CD14-positive monocyte (primary cell): Measurements from ENCODE around the gene ACSBG1. TPM values are rescaled to one million over a fixed set of nuclear protein-coding genes. Genes with fewer than 3 reads are reported as not detected.

ENCODE experiments used
- DNase-seq, 3 donors: peaks; one replicate each; pipeline ENCODE4 v3.0.0-alpha.2; 2011 to 2022
- H2AFZ ChIP-seq: 2 replicates; pipeline ENCODE4 v1.6.0; 2012; ENCODE audit warnings: mild to moderate bottlenecking, low read depth, low read length, inconsistent platforms; ENCODE audit not compliant: insufficient read depth, poor library complexity, severe bottlenecking
- H3K27ac ChIP-seq, 2 donors: 1 replicate in 1 of 2; 2 replicates in 1 of 2; pipeline ENCODE4 v1.5.1; 2012 to 2013; ENCODE audit warnings: low read length in 2 of 2, control low read depth in 1 of 2, inconsistent platforms in 1 of 2, low read depth in 1 of 2, mild to moderate bottlenecking in 1 of 2
- H3K27me3 ChIP-seq, 2 donors: one replicate each; pipeline versions ENCODE4 v1.6.0 to v1.6.1; 2011 to 2013; ENCODE audit warnings: low read length in 2 of 2; ENCODE audit not compliant: control insufficient read depth in 2 of 2, insufficient read depth in 2 of 2
- H3K36me3 ChIP-seq, 2 donors: replicated peaks in 1 of 2; 1 replicate in 1 of 2; 2 replicates in 1 of 2; pipeline versions ENCODE4 v1.5.1 to v1.6.1; 2012 to 2013; ENCODE audit warnings: low read length in 2 of 2, control low read depth in 1 of 2, inconsistent platforms in 1 of 2, mild to moderate bottlenecking in 1 of 2; ENCODE audit not compliant: insufficient read depth in 2 of 2, control insufficient read depth in 1 of 2
- H3K4me1 ChIP-seq, 2 donors: 1 replicate in 1 of 2; 2 replicates in 1 of 2; pipeline versions ENCODE4 v1.5.1 to v1.6.1; 2012 to 2013; ENCODE audit warnings: low read length in 2 of 2, control low read depth in 1 of 2, inconsistent platforms in 1 of 2, mild to moderate bottlenecking in 1 of 2, moderate library complexity in 1 of 2; ENCODE audit not compliant: insufficient read depth in 2 of 2, control insufficient read depth in 1 of 2
- H3K4me2 ChIP-seq: replicated peaks from 2 replicates; pipeline ENCODE3; 2012; ENCODE audit warnings: low read length, moderate library complexity, mild to moderate bottlenecking; ENCODE audit not compliant: poor library complexity, severe bottlenecking; ENCODE audit errors: extremely low read depth
- H3K4me3 ChIP-seq, 3 experiments: fragments of 200-600 bp in 1 of 3; sonication (generic) in 1 of 3; replicated peaks in 1 of 3; 1 replicate in 2 of 3; 2 replicates in 1 of 3; pipeline ENCODE4 v1.5.1; 2011 to 2013; ENCODE audit warnings: low read length in 3 of 3, mild to moderate bottlenecking in 3 of 3, control low read depth in 2 of 3, low read depth in 2 of 3, inconsistent platforms in 1 of 3, moderate library complexity in 1 of 3
- H3K79me2 ChIP-seq: 2 replicates; pipeline ENCODE4 v1.6.0; 2012; ENCODE audit warnings: mild to moderate bottlenecking, control low read depth, inconsistent platforms, low read length, moderate library complexity; ENCODE audit not compliant: insufficient read depth
- H3K9ac ChIP-seq: 2 replicates; pipeline ENCODE4 v1.6.0; 2017; ENCODE audit warnings: low read length, mild to moderate bottlenecking; ENCODE audit not compliant: insufficient read depth, poor library complexity, severe bottlenecking
- H3K9me3 ChIP-seq, 2 donors: replicated peaks in 1 of 2; 1 replicate in 1 of 2; 2 replicates in 1 of 2; pipeline versions ENCODE4 v1.5.1 to v1.6.1; 2012 to 2013; ENCODE audit warnings: low read length in 2 of 2, control low read depth in 1 of 2; ENCODE audit not compliant: control insufficient read depth in 1 of 2, insufficient read depth in 1 of 2
- H4K20me1 ChIP-seq: 2 replicates; pipeline ENCODE4 v1.6.0; 2012; ENCODE audit warnings: mild to moderate bottlenecking, low read length, control low read depth, moderate library complexity; ENCODE audit not compliant: insufficient read depth
- H3K27ac Mint-ChIP-seq, 7 donors: one replicate each; pipeline ENCODE4 v1.8.0; 2020; ENCODE audit warnings: mild to moderate bottlenecking in 7 of 7, mixed read lengths in 7 of 7, moderate library complexity in 6 of 7, inconsistent platforms in 2 of 7
- H3K27me3 Mint-ChIP-seq, 3 donors: one replicate each; pipeline ENCODE4 v1.8.0; 2021 to 2022; ENCODE audit warnings: low read depth in 3 of 3, mild to moderate bottlenecking in 3 of 3, mixed read lengths in 3 of 3, moderate library complexity in 3 of 3, inconsistent platforms in 1 of 3
- H3K36me3 Mint-ChIP-seq, 2 donors: one replicate each; pipeline ENCODE4 v1.8.0; 2020; ENCODE audit warnings: mixed read lengths in 2 of 2, inconsistent platforms in 1 of 2, mild to moderate bottlenecking in 1 of 2
- H3K4me1 Mint-ChIP-seq: one replicate; pipeline ENCODE4 v1.8.0; 2020; ENCODE audit warnings: mild to moderate bottlenecking, mixed read lengths
- H3K4me3 Mint-ChIP-seq, 2 donors: one replicate each; pipeline ENCODE4 v1.8.0; 2020; ENCODE audit warnings: mild to moderate bottlenecking in 2 of 2, mixed read lengths in 2 of 2, moderate library complexity in 1 of 2
- H3K9me3 Mint-ChIP-seq, 7 donors: one replicate each; pipeline ENCODE4 v1.8.0; 2020 to 2022; ENCODE audit warnings: mixed read lengths in 7 of 7, mild to moderate bottlenecking in 6 of 7, moderate library complexity in 6 of 7, inconsistent platforms in 2 of 7
- WGBS: methylation state at CpG from one replicate; pipeline ENCODE4 v1.1.5; 2013; ENCODE audit warnings: missing lambda C conversion rate; ENCODE audit not compliant: insufficient coverage; 5-methylcytosine and 5-hydroxymethylcytosine counted together
- intact Hi-C, 2 donors: fragments of 100-400 bp; cut with micrococcal nuclease; formaldehyde crosslinking; loops; one replicate each; pipeline versions ENCODE4 v1.15.0 to v1.15.1; 2023
- polyA plus RNA-seq, 3 donors: library from polyadenylated mRNA; depleted of rRNA in 1 of 3; unstranded in 2 of 3; stranded (reverse) in 1 of 3; fragments of 300-500 nt in 2 of 3; fragments of >200 nt in 1 of 3; fragmentation: Illumina TruSeq in 2 of 3; gene quantifications; 1 replicate in 2 of 3; 2 replicates in 1 of 3; pipeline ENCODE4 v1.2.3, GENCODE V29; 2012 to 2021
- TF ChIP-seq, protein P1 (sequence below): fragments of 200-600 bp; IDR thresholded peaks from one replicate; pipeline ENCODE4 v1.8.0; 2022; ENCODE audit warnings: antibody characterized with exemption, mild to moderate bottlenecking

Gene ACSBG1
- polyA plus RNA-seq, 3 donors: 0.01 TPM; not detected in 2

DNA sequence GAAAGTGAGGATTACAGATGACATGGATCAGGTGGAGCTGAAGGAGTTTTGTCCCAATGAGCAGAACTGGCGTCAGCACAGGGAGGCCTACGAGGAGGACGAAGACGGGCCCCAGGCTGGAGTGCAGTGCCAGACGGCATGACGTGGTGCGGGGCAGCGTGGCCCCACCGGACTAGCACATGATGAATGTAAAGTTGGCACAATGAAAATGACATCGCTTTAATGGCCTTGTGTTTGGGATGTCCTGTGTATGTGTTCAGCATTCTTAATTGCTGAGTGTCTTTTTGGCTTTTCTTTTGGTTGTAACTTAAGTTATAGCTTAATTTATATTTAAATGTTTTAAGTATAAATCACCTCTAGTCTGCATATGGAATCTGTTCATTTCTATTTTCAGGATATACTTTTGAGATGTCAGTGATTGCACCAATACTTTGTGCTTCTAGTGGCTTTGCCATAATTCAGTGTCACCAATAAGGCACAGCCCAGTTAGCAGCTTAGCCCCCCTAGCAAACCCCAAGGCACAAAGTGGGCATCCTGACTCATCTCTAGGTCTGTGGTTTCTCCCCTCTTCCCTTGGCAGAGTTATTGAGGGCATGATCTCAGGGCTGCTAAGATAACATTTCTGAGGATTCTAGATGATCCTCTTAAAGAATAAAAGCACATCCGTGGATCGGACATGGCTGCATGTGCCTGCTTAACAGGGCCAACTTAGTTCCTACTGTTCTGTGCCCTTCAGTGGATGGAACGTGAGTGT, 46.1 kb upstream of the ACSBG1 start:
- H3K27me3 ChIP-seq: no peaks in the 10 kb centered on the region
- TF ChIP-seq, protein P1, sequence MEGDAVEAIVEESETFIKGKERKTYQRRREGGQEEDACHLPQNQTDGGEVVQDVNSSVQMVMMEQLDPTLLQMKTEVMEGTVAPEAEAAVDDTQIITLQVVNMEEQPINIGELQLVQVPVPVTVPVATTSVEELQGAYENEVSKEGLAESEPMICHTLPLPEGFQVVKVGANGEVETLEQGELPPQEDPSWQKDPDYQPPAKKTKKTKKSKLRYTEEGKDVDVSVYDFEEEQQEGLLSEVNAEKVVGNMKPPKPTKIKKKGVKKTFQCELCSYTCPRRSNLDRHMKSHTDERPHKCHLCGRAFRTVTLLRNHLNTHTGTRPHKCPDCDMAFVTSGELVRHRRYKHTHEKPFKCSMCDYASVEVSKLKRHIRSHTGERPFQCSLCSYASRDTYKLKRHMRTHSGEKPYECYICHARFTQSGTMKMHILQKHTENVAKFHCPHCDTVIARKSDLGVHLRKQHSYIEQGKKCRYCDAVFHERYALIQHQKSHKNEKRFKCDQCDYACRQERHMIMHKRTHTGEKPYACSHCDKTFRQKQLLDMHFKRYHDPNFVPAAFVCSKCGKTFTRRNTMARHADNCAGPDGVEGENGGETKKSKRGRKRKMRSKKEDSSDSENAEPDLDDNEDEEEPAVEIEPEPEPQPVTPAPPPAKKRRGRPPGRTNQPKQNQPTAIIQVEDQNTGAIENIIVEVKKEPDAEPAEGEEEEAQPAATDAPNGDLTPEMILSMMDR: no peak
- H3K9me3 ChIP-seq: no peaks in the 10 kb centered on the region
- no peaks in the 10 kb centered on the region for H4K20me1 ChIP-seq
- peaks cover 64 to 76% of the 10 kb centered on the region in 2 donors for H3K36me3 ChIP-seq
- DNase-seq: no peak
- H3K4me3 ChIP-seq: no peak overlapping the region
- Mint-ChIP-seq H3K4me3 (no peak overlapping the region), H3K27ac (peak overlapping the region in 1 of 7 donors; percentile 60), H3K27me3 (no peaks in the 10 kb centered on the region), H3K36me3 (peaks cover 57 to 77% of the 10 kb centered on the region in 2 donors), H3K4me1 (peaks cover 9% of the 10 kb centered on the region), H3K9me3 (no peaks in the 10 kb centered on the region)
- H3K79me2 ChIP-seq: no peaks in the 10 kb centered on the region
- H3K9ac ChIP-seq: no peak overlapping the region
- H3K27ac ChIP-seq: no peak overlapping the region
- whole genome bisulfite sequencing: 97% methylated on average over 13 of the region's 13 CpGs
- intact Hi-C loops: no loop called here
- peaks cover 9% of the 10 kb centered on the region in 2 donors for H3K4me1 ChIP-seq
- H2AFZ ChIP-seq: no peak overlapping the region
- H3K4me2 ChIP-seq: no peak overlapping the region

DNA sequence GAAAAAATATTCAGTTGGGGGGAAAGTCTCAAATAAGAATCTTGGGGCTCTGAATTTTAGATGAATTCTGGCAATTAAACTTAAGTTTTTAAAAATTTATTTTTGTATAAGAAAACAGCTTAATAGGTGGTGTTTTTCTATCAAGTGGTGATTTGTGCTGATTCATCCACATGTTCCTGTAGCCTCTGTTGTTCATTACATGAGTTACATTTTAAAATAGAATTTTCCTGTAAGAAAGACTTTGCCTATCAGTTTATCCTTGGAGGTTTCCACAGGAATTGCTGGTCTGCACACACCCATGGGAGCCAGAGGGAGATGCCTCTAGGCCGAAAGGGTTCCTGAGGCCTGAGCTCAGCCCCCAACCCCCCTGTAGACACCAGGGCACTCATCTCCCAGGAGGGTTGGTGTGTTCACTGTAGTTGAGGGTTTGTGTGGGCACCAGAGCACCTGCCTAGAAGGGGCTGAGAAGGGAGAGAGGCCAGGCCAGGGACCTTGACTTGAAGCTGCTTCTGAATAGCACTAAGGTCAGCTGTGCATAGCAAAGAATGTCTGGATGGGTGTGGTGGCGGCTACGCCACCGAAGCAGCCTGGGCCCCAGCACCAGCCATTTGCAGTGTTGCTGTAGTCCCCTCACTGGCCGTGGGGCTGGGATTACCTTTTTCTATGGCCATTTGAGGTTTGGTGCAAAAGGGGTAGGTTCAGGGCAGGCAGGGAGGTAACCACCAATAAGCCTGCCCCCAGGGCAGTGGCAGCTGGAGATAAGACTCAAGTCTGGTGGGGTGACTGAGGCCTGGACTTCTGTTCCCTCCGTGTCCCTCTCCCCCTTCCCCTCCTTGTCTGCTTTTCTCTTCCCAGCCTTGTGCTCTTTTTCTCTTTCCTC, 41.9 kb upstream of the ACSBG1 start:
- no peaks in the 10 kb centered on the region for H3K9me3 Mint-ChIP-seq
- H3K9ac ChIP-seq: no peak overlapping the region
- peaks cover 0 to 1% (median 0%) of the 10 kb centered on the region in 3 donors for H3K27me3 Mint-ChIP-seq
- DNase-seq: no peak
- H3K27ac Mint-ChIP-seq: no peak overlapping the region
- H3K27me3 ChIP-seq: no peaks in the 10 kb centered on the region
- H3K36me3 ChIP-seq: peaks cover 57 to 70% of the 10 kb centered on the region in 2 donors
- H3K79me2 ChIP-seq: no peaks in the 10 kb centered on the region
- H3K36me3 Mint-ChIP-seq: peaks cover 51 to 62% of the 10 kb centered on the region in 2 donors
- H3K4me3 ChIP-seq: no peak overlapping the region
- intact Hi-C loops: no loop called here
- no peak overlapping the region for H3K4me3 Mint-ChIP-seq
- H3K27ac ChIP-seq: no peak overlapping the region
- peaks cover 9% of the 10 kb centered on the region for H3K4me1 Mint-ChIP-seq
- 90% methylated on average over 4 of the region's 6 CpGs for WGBS
- TF ChIP-seq, protein P1: no peak
- no peaks in the 10 kb centered on the region for H4K20me1 ChIP-seq
- no peak overlapping the region for H2AFZ ChIP-seq
- no peaks in the 10 kb centered on the region for H3K9me3 ChIP-seq
- H3K4me1 ChIP-seq: peaks cover 9% of the 10 kb centered on the region in 2 donors
- H3K4me2 ChIP-seq: no peak overlapping the region
